GM21825 (cell line): Measurements from ENCODE around the gene TCF12.
A peak's percentile ranks its signal among the peaks of the same experiment; 100 is the strongest.

ENCODE experiments used
- ATAC-seq: cut with Tn5 transposase; IDR thresholded peaks from one replicate; pipeline ENCODE4 v1.9.1; 2021; ENCODE audit warnings: mild to moderate bottlenecking, moderate library complexity; ENCODE audit not compliant: unreplicated experiment

Gene TCF12

DNA sequence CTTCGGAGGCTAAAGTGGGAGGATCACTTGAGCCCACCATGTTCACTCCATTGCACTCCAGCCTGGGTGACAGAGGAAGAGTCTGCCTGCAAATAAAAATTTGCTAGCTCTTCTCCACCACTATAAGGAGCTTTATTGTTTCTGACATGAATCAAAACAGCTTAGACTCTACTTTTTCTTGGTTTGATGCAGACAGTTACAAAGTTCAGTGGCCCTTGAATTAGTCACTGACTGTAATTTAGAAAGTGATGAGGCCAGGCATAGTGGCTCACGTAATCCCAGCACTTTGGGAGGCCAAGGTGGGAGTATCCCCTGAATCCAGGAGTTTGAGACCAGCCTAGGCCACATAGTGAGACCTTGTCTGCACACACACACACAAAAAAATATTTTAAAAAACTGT, 285.5 kb downstream of the TCF12 start:
- no peak for ATAC-seq

DNA sequence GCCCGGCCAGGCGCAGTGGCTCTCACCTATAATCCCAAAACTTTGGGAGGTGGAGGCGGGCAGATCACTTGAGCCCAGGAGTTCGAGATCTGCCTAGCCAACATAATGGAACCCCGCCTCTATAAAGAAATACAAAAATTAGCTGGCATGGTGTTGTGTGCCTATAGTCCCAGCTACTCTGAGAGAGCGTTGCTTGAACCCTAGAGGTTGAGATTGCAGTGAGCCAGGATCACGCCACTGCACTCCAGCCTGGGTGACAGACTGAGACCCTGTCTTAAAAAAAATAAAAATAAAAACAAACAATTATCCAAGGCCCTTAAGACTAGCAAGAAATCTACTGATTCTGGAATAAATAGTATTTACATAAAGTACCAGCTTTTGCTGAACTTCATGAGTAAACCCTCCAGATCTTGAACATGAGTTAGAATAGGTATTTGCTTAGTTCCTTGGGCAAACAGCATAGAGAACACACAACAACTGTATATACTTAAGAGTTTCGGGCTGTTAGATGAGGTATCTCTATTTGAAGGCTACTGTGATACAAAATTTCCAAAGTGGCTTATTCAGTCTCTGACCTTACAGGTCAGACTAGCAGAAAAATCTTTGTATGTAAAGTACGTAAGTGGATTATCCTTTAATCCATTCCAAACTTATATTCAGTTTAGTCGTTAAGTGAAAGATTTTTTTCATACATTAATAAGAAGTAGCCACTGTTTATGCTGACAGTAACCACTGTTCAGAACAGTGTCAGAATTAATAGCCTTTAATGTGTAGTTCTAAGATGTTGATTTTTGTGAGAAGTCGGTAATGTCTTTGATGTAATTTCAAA, 286.8 kb downstream of the TCF12 start:
- ATAC-seq = no peak

DNA sequence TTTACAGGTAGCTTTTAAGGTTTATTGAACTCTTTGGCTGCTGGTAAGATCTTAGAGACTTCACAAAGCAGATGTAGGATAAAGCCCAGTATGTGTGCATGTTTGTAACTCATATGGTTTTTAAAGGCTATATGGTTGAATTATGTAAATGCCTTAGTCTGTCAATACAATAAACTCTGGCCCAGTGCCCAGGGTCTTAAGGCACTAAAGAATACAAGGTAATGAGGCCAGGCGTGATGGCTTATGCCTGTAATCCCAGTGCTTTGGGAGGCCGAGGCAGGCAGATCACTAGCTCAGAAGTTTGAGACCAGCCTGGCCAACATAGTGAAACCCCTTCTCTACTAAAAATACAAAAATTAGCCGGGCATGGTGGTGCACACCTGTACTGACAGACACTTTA, 287.6 kb downstream of the TCF12 start:
- no peak for ATAC-seq

DNA sequence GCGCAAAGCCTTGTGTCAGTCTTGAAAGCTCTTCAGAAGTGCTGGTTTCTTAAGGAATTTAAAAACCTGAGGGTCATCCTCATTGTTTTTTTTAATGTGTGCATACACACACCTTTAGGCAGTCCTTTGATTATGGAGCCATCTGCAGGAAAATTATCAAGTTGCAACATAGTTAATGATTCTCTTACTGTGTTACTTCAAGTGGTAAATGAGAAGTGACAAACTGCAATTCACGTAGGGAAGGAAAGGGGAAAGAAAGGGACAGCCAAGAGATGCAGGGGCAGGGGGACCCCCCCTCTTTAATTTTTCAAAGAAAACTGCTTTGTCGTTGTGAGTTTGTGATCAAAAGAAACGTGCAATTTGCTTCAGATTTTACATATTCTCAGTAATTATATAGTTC, 295.4 kb downstream of the TCF12 start:
- peak; percentile 58 for ATAC-seq

DNA sequence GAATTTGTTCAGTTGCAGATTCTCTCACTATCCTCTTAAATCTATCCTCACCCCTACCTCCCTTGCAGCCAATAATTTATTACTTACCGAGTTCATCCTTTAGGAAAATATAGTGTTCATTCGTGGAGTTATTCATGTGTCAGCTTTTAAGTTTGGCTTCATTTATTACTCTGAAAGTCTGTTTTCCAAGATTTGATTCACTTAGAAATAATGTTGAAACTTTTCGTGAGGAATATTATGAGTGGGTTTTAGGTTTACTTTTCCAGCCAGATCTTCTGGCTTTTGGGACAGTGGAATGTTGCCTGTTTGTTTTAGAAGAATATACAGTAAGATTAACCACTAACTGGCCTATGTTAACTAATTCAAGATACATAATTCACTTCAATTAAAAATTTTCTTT, 296.9 kb downstream of the TCF12 start:
- ATAC-seq = no peak

DNA sequence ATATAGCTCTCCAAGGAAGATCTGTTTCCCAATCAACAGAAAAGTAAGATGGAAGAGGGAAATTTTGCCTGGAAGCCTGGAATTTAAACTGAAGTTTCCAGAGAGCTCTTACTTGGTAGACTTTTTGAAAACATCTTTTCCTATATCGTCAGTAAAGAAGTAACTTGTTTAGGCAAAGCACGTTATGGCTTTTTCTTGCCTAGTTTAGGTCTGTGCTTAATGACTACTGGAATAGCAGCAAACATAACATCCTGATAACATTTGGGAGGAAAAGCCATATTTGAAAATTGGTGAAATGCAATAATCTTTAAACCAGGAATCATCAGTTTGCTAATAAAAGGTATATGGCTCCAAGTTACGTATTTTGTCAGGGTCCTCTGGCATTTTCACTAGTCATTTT, 297.4 kb downstream of the TCF12 start:
- ATAC-seq = no peak

DNA sequence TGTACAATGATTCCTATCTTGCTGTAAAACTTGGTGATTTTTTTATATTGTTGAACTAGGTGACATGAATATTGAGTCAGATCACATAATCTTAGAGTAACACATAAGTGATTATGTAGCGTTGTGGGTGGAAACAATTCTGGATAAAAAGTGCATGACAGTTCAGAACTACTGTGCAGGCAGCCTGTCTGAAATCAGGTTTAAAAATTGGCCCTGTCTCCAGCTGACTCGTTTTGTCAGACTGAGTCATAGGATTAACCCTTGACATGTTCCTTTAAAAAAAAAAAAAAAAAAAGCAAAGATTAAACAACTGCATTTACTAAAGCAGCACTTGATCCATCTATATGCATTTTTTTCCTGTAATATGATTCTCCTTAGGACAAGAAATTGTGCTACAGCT, 297.8 kb downstream of the TCF12 start:
- ATAC-seq = no peak

DNA sequence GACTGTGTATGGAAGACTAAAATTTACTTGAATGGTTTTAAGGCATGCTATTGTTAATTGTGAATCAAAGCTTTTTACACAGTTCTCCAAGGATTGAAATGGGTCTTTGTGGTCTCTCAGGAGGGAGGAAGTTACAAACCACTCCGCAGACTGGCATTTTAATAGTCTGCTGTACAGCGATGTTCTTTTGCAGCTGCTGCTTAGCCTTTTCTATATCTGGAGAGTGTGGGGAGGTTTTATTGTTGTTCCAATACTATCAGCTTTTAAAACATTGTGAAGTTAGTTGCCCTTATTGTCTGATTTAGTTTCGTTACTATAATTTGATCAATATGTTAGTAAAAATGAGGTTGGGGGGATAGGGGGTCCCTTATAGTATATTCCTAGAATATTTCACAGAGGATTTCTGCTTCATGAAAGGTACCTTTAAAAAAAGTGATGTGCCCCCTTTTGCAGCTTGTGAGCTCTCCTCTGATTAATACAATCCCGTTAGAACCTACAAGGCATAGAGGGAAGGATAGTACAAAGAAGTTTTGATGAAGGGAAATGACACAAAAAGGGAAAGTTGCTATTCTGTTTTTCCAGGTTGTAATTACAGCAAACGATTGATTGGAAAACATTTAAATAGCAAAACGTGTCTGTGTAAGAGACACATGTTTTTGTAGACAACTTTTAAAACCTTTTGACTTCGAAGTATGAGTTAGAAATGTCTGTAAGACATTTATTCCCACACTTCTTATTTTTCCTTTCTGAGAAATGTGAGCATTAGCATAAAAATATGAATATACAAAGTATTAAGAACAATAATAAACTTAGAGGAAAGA, 299.5 kb downstream of the TCF12 start:
- no peak for ATAC-seq

DNA sequence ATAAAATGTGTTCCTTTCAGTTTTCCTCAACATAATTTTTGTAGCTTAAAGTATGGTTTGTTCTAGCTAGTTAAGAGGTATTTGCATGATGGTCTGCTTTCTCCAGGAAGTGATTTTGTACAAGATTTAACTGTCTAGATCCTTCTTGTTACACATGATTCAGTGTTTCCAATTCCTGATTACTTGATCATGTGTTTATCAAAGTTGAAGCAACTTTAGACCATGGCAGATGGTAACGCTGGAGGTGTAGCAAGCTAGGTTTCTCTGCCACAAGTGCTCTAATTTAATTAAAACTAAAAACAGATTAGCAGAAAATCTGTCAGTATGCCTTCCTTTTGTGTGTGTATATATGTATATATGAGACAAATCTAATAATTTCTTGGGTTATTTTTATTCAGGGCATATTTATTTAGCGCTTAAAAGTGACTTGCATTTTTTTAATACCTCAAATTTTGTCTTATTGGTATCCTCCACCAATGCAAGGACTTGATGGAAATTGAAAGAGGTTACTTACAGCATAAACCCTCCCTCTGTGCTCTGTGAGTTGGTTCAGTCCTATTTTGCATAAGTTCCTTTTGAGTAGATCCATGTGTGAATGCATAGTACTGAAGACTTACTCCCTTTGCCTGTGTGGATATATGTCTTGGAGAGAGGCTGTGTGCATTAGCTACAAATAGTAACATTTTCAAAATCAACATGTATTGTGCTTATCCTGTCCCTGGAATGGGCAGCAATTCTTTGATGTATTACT, 300.6 kb downstream of the TCF12 start:
- no peak for ATAC-seq

DNA sequence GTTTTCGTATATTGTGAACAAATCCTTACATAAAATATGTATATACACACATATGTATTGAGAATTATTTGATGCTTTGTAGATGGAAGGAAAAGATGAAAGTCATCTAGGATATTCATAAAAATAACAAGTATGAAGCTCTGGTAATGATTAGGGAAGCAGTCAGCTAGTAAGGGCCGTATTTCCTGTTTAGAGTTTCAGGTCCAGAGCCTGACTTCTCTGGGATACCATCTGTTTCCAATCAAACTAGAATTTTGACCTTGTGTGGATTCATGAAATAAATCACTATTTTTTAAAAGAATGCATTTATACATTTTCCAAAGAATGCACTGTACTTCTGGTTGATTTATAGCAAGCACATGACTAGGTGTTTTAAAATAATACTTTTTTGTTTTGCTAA, 301.8 kb downstream of the TCF12 start:
- ATAC-seq = no peak

DNA sequence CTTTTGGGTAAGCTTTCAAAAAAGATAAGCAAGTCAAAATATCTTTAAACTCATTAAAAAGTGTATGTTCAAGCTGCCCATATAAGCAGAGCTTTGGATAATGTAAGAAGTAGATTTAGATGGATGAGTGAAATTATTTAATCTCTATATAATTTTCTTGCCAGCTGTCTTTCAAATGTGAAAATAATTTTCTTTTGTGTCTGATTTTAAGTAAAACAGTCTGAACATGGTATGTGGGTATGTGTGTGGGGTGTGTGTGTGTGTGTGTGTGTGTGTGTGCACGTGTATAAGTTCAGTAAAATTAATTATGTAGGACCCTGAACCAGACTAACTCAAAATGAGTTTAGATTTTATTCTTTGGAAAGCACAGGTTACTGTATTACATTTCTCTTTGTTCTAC, 302.7 kb downstream of the TCF12 start:
- ATAC-seq = no peak

DNA sequence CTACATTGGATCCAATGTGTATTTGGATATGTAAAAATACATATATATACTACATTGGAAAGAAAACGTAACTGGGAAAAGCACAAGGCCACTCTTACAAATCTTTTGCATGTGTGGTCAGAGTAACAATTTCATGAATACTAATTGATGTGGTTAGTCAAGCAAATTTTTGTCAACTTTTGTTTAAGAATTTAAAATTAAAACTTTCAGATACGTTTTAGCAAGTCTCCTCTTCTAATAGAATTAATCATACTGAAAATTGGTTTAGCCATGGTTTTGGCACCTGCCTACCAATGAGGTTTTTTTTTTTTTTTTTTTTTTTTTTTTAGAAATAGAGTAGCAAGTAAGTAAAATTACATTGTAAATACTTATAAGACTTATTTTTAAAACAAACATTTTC, 304.9 kb downstream of the TCF12 start:
- ATAC-seq = no peak

DNA sequence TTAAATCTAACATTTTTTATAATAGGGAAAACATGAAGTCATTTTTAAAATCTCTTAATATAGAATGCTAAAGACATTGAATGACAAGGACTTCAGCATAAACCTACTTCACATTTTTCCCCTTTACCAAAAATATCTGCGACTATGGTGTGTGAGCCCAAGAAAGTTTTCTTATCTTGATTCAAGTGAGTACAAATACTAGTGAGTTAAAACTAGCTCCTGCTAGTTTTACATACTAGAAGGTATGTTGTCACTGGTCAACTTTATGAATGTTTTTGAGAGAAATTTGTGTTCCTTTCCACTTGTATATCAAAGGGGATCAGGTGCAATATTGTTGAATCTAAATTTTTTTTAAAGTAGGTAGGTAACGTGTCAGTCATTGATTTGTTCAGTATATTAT, 305.4 kb downstream of the TCF12 start:
- ATAC-seq = no peak

DNA sequence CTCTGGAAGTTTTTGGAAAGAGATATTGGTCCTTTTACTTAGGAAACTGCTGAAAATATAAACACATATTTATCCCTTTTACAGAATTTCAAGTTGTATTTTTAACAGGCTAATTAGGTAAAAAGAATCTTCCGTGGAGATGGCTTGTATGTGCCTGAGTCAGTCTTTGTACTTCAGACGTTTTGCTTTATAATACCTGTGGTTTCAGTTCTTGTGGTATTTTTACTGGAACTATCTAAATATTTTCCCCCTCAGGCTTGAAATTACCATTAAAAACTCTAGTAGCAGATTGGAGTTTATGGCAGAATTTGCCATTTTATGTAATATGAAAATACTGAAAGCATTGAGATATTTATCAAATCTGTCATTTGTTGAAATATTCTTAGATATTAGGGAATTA, 306.2 kb downstream of the TCF12 start:
- no peak for ATAC-seq

DNA sequence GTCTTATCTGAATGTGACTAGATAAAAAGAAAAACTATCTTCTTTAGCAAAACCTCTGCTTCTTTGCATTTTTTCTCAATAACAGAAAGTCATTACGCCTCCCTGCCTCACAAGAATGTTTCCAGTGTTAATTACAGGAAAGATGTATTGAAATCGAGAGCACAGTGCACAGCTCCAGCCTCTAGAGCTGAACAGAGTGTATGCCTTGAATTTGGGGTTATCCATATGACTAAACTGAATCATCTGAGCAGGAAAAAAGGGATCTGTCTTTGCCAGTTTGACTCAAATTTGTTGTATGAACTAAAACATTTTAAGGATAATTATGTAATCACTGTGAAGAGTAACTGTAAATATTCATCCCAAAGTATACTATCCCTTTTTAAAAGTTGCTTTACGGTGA, 308.7 kb downstream of the TCF12 start:
- ATAC-seq = no peak

DNA sequence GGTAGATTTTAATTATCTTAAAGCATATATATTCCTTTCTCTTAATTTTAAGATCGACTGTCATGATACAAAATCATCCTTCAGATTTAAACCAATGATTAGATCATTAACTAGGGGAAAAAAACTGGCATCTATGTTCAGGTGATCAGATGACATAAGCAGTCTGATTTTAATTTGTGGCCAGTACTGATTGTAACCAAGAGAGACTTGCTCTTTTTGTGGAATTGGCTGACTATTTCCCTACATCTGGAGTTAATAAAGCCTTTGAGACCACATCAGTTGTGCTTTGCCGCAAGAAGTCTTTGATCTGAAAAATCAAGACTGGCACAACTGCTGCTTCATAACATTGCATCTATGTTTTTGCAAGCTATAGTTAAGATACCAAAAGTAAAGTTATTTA, 309.5 kb downstream of the TCF12 start:
- ATAC-seq = no peak

DNA sequence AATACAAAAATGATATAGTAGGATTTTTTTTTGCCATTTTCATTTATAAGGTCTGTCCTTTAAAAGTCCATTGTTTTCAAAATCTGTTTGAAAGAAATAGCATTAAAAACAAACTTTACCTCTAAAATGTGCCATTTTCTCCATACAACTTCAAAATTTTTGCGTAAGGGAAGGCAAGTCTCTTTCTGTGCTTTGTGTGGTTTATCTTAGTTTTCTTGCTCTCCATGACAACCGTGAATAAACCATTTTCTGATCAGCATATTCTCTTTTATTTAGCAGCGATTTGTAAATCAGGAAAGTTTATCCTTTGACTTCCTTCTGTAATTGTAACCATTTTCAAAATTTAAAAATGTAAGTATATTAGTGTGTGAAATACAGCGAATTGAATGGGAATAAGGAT, 310.0 kb downstream of the TCF12 start:
- no peak for ATAC-seq

DNA sequence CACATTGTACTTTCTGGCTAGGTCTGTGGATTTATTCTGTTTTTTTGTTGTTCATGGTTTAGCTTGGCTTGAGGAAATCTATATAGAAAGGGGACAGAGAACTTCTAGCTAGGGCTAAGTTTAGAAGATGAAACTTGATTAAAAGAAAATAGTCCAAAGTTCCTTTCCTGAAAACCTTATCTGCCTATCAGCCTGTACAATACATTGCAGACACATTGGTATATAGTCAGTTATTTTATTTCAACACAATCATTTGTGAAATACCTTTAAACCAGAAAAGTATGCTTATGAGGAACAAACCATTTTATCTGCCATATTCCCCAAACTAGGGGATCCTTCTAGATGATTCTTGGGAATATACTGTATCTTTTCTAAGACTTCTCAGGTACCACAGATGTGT, 310.6 kb downstream of the TCF12 start:
- no peak for ATAC-seq

DNA sequence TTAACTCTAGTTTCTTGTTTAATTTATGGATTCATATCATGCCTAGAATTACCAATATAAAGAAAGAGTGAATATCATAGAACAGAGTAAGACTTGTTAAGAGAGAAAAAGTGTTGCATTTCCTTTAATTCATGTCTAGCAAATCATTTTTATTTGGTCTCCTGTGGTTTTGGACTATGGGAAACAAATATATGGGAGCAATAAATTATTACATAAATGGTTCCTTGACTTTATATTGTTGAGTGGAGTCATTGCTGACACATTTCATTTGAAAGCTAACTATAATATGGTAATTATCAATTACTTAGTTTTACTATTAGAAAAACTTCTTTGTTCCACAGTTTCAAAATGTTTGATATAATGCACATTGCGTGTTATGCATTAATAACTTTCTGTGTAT, 313.1 kb downstream of the TCF12 start:
- no peak for ATAC-seq

DNA sequence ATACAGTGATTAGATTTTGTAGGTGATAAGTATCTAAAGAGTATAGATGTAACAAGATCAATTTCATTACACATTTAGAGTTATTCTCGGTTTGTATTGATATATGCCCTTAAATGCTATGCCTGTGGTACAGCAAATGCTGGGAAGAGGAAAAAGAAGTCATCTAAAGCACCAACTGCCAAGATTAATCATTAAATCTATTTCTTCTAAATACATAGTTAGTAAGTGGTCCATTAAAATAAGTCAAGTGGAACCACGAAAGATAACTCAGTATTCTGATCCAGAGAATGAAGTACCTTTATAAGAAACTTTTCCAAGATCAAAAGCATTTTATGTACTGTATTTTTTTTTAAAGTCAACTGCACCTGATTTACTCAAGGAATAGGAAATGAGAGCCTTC, 315.7 kb downstream of the TCF12 start:
- no peak for ATAC-seq

DNA sequence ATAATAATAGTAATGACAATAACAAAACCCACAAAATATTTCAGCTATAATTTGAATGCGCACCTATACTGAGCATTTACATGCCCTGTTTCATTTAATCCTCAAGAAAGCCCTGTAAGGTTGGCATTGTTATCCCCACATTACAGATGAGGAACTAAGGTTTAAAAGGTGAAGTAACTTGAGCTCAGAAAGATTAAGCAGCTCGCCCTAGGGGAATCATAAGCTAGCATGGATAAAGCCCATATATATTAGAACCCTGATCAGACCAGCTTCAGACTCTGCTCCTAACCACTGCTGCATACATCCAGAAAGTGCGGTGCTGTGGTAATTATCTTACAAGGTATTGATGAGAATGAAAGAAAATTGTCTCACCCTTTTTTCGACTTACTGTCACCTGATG, 316.7 kb downstream of the TCF12 start:
- no peak for ATAC-seq

DNA sequence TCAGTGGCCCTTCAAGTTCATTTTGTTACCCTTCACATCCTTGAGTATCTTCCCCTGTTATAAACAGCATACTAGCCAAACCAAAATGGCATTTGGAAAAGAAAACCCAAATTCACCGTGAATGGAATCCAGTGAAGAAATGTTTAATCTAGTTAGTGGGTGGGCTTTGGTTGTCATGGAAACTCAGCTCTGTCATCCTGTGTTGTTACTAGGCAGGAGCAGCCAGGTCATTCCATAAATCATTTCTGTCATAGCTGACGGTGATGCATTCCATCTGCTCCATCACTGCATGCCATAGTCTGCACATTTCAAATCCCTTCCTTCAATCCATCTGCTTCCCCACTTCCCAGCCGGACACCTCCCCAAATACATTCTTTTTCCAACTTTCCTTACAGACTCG, 317.4 kb downstream of the TCF12 start:
- no peak for ATAC-seq
